Right lobe of liver (tissue), 4 donors: Measurements from ENCODE around the gene OR6Y1.

Experiments used
- POLR2A ChIP-seq: fragments of 450-650 bp; IDR thresholded peaks from one replicate; pipeline ENCODE4 v1.6.1; 2017; ENCODE audit warnings: antibody characterized with exemption, mild to moderate bottlenecking
- TF ChIP-seq, protein P1 (sequence below), 4 donors: fragments of 200-600 bp in 3 of 4; fragments of 450-650 bp in 1 of 4; IDR thresholded peaks; one replicate each; pipeline versions ENCODE4 v1.5.1 to v1.8.0; 2016 to 2022; ENCODE audit warnings: antibody characterized with exemption in 4 of 4, mild to moderate bottlenecking in 2 of 4
- donor health status: DM: no; HTN: no; CAD: no.
- donor health status: DM: no; HTN: no; CAD: no.
- donor health status: DM: no; HTN: yes; CAD: no.

DNA sequence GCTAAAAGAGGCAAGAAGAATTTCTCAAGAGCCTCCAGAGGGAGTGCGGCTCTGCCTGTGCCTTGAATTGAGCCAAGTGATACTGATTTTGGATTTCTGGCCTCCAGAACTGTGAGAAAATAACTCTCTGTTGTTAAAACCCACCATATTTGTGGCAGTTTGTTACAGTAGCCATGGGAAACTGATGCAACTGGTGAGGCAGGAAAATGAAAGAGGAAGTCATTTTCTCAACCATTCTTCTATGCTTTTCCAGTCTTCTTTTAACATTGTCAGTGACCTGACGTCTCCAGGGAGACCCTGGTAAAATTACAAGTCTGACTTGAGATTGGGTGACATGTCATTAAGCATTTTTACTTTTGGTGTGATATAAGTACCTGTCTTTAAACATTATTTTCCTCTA is 10.4 kb upstream of the OR6Y1 start:
- TF ChIP-seq, protein P1, sequence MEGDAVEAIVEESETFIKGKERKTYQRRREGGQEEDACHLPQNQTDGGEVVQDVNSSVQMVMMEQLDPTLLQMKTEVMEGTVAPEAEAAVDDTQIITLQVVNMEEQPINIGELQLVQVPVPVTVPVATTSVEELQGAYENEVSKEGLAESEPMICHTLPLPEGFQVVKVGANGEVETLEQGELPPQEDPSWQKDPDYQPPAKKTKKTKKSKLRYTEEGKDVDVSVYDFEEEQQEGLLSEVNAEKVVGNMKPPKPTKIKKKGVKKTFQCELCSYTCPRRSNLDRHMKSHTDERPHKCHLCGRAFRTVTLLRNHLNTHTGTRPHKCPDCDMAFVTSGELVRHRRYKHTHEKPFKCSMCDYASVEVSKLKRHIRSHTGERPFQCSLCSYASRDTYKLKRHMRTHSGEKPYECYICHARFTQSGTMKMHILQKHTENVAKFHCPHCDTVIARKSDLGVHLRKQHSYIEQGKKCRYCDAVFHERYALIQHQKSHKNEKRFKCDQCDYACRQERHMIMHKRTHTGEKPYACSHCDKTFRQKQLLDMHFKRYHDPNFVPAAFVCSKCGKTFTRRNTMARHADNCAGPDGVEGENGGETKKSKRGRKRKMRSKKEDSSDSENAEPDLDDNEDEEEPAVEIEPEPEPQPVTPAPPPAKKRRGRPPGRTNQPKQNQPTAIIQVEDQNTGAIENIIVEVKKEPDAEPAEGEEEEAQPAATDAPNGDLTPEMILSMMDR (IDR thresholded peaks at IDR 0.05), result no peak
- TF ChIP-seq POLR2A, result no peak
